ENCODE measurements around the gene NOCT. TPM values are rescaled to one million over a fixed set of nuclear protein-coding genes. Genes with fewer than 3 reads are reported as not detected.

The NOCT gene
- total and polyA plus RNA-seq, 2 experiments from 2014 or later: 16.0 to 76.6 TPM

- Histone ChIP-seq H3K4me2 (no peak overlapping the region), H3F3A (replicated peaks; ENCODE audit: low read depth) (peaks cover 26% of the 10 kb centered on the region), H3K4me1 (ENCODE audit: insufficient read depth) (peaks cover 34% of the 10 kb centered on the region), H2AFZ (no peak overlapping the region), H3K9me2 (ENCODE audit: insufficient read depth) (no peaks in the 10 kb centered on the region), H3K27ac (ENCODE audit: low read depth) (no peak overlapping the region), H3K27me3 (ENCODE audit: insufficient read depth) (no peaks in the 10 kb centered on the region), H3K4me3 (no peak overlapping the region), H3K36me3 (ENCODE audit: insufficient read depth) (no peaks in the 10 kb centered on the region), H4K20me1 (replicated peaks; ENCODE audit: insufficient read depth) (peaks cover 90% of the 10 kb centered on the region), H3K79me2 (replicated peaks; ENCODE audit: insufficient read depth) (peaks cover 98% of the 10 kb centered on the region)
- Mint-ChIP-seq H3K9me3 (no peaks in the 10 kb centered on the region), H3K27ac (no peak overlapping the region), H3K4me3 (no peak overlapping the region), H3K36me3 (ENCODE audit: low read depth) (peaks cover 19% of the 10 kb centered on the region), H3K4me1 (peaks cover 29% of the 10 kb centered on the region), H3K27me3 (ENCODE audit: insufficient read depth, low read depth, poor library complexity) (peaks cover 2% of the 10 kb centered on the region)
- DNase-seq (ENCODE audit: low spot score) (peak; percentile 92), ATAC-seq (peak; percentile 78)
- TF ChIP-seq, protein P1, sequence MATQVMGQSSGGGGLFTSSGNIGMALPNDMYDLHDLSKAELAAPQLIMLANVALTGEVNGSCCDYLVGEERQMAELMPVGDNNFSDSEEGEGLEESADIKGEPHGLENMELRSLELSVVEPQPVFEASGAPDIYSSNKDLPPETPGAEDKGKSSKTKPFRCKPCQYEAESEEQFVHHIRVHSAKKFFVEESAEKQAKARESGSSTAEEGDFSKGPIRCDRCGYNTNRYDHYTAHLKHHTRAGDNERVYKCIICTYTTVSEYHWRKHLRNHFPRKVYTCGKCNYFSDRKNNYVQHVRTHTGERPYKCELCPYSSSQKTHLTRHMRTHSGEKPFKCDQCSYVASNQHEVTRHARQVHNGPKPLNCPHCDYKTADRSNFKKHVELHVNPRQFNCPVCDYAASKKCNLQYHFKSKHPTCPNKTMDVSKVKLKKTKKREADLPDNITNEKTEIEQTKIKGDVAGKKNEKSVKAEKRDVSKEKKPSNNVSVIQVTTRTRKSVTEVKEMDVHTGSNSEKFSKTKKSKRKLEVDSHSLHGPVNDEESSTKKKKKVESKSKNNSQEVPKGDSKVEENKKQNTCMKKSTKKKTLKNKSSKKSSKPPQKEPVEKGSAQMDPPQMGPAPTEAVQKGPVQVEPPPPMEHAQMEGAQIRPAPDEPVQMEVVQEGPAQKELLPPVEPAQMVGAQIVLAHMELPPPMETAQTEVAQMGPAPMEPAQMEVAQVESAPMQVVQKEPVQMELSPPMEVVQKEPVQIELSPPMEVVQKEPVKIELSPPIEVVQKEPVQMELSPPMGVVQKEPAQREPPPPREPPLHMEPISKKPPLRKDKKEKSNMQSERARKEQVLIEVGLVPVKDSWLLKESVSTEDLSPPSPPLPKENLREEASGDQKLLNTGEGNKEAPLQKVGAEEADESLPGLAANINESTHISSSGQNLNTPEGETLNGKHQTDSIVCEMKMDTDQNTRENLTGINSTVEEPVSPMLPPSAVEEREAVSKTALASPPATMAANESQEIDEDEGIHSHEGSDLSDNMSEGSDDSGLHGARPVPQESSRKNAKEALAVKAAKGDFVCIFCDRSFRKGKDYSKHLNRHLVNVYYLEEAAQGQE (IDR thresholded peaks at IDR 0.05; ENCODE audit: unreplicated experiment): no peak
- peak; percentile 95 to 99 for TF ChIP-seq CTCF (conservative IDR thresholded peaks at IDR 0.05; ENCODE audit: low read depth in 2 of 2)
Observed at GRCh38 chr4:139030614-139031235, 15.1 kb downstream of the NOCT start.

- no peak for DNase-seq (ENCODE audit: low spot score)
- no peaks in the 10 kb centered on the region for H3K9me3 Mint-ChIP-seq
- no peak for ATAC-seq
- Histone ChIP-seq H4K20me1 (replicated peaks; ENCODE audit: insufficient read depth) (peaks cover 85% of the 10 kb centered on the region), H3K79me2 (replicated peaks; ENCODE audit: insufficient read depth) (peaks cover 100% of the 10 kb centered on the region), H3K27me3 (ENCODE audit: insufficient read depth) (no peaks in the 10 kb centered on the region), H3K27ac (ENCODE audit: low read depth) (no peak overlapping the region), H3K4me3 (no peak overlapping the region), H3K4me1 (ENCODE audit: insufficient read depth) (peaks cover 34% of the 10 kb centered on the region), H3K4me2 (no peak overlapping the region), H3K36me3 (ENCODE audit: insufficient read depth) (0 out of 2 replicates have a peak, but pooled peaks cover 7% of the 10 kb centered on the region), H3F3A (replicated peaks; ENCODE audit: low read depth) (0 out of 2 replicates have a peak, but pooled peaks cover 3% of the 10 kb centered on the region), H2AFZ (no peak overlapping the region), H3K9me2 (ENCODE audit: insufficient read depth) (no peaks in the 10 kb centered on the region)
- no peaks in the 10 kb centered on the region for H3K27me3 Mint-ChIP-seq (ENCODE audit: insufficient read depth, low read depth, poor library complexity)
- no peak overlapping the region for H3K27ac Mint-ChIP-seq
- no peak overlapping the region for H3K4me3 Mint-ChIP-seq
- H3K36me3 Mint-ChIP-seq (ENCODE audit: low read depth): peaks cover 28% of the 10 kb centered on the region
- H3K4me1 Mint-ChIP-seq: peaks cover 24% of the 10 kb centered on the region
- no peak for TF ChIP-seq POLR2AphosphoS5 (IDR thresholded peaks at IDR 0.05; ENCODE audit: low read depth)
- no peak for TF ChIP-seq CREB1 (CRISPR knock-in tag; IDR thresholded peaks at IDR 0.05; ENCODE audit: low read depth)
- no peak for TF ChIP-seq CTCF (conservative IDR thresholded peaks at IDR 0.05; ENCODE audit: low read depth in 2 of 2)
- TF ChIP-seq EZH2 (IDR thresholded peaks at IDR 0.05; ENCODE audit: low read depth, unreplicated experiment): no peak
- TF ChIP-seq, protein P1 (IDR thresholded peaks at IDR 0.05; ENCODE audit: unreplicated experiment): no peak
- TF ChIP-seq ZNF114 (CRISPR knock-in tag; IDR thresholded peaks at IDR 0.05): no peak
Observed at GRCh38 chr4:139035650-139036049, 20.1 kb downstream of the NOCT start.
